GM18502 (cell line): ENCODE data around the gene TCF4.

Experiments
- ATAC-seq: cut with Tn5 transposase; IDR thresholded peaks from one replicate; pipeline ENCODE4 v1.9.1; 2021; ENCODE audit warnings: mild to moderate bottlenecking; ENCODE audit not compliant: unreplicated experiment, poor library complexity

TCF4 gene

GRCh38 chr18:55173291-55173690 is 414.7 kb downstream of the TCF4 start:
- no peak for ATAC-seq
